ENCODE measurements around the gene STAB1. TPM values are rescaled to one million over a fixed set of nuclear protein-coding genes. Genes with fewer than 3 reads are reported as not detected.

The STAB1 gene
- total RNA-seq, 1 donor from 2014 or later: 6.3 TPM

GRCh38 chr3:52507359-52507758 lies 12.2 kb downstream of the STAB1 start:
- H3K9me3 Mint-ChIP-seq (ENCODE audit: unreplicated experiment): peaks cover 7% of the 10 kb centered on the region
- no peak for DNase-seq
- H3K4me1 Mint-ChIP-seq (ENCODE audit: low read depth, unreplicated experiment): peaks cover 5% of the 10 kb centered on the region
- no peak overlapping the region for H3K4me3 Mint-ChIP-seq (ENCODE audit: unreplicated experiment)
- H3K36me3 Mint-ChIP-seq (ENCODE audit: unreplicated experiment): no peaks in the 10 kb centered on the region
- TF ChIP-seq, protein P1, sequence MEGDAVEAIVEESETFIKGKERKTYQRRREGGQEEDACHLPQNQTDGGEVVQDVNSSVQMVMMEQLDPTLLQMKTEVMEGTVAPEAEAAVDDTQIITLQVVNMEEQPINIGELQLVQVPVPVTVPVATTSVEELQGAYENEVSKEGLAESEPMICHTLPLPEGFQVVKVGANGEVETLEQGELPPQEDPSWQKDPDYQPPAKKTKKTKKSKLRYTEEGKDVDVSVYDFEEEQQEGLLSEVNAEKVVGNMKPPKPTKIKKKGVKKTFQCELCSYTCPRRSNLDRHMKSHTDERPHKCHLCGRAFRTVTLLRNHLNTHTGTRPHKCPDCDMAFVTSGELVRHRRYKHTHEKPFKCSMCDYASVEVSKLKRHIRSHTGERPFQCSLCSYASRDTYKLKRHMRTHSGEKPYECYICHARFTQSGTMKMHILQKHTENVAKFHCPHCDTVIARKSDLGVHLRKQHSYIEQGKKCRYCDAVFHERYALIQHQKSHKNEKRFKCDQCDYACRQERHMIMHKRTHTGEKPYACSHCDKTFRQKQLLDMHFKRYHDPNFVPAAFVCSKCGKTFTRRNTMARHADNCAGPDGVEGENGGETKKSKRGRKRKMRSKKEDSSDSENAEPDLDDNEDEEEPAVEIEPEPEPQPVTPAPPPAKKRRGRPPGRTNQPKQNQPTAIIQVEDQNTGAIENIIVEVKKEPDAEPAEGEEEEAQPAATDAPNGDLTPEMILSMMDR (IDR thresholded peaks at IDR 0.05; ENCODE audit: partially characterized antibody, unreplicated experiment): no peak
- peak overlapping the region; percentile 55 for H3K27ac Mint-ChIP-seq (ENCODE audit: unreplicated experiment)
- H3K27me3 Mint-ChIP-seq (ENCODE audit: unreplicated experiment): peaks cover 11% of the 10 kb centered on the region

GRCh38 chr3:52509753-52510328 lies 14.7 kb downstream of the STAB1 start:
- DNase-seq: no peak
- TF ChIP-seq, protein P1 (IDR thresholded peaks at IDR 0.05; ENCODE audit: partially characterized antibody, unreplicated experiment): no peak
- Mint-ChIP-seq H3K9me3 (ENCODE audit: unreplicated experiment) (peaks cover 7% of the 10 kb centered on the region), H3K4me1 (ENCODE audit: low read depth, unreplicated experiment) (peaks cover 7% of the 10 kb centered on the region), H3K36me3 (ENCODE audit: unreplicated experiment) (no peaks in the 10 kb centered on the region), H3K4me3 (ENCODE audit: unreplicated experiment) (no peak overlapping the region), H3K27me3 (ENCODE audit: unreplicated experiment) (peaks cover 11% of the 10 kb centered on the region), H3K27ac (ENCODE audit: unreplicated experiment) (no peak overlapping the region)

GRCh38 chr3:52511509-52511908 lies 16.4 kb downstream of the STAB1 start:
- H3K4me3 Mint-ChIP-seq (ENCODE audit: unreplicated experiment): no peak overlapping the region
- TF ChIP-seq, protein P1 (IDR thresholded peaks at IDR 0.05; ENCODE audit: partially characterized antibody, unreplicated experiment): no peak
- H3K9me3 Mint-ChIP-seq (ENCODE audit: unreplicated experiment): peaks cover 10% of the 10 kb centered on the region
- peaks cover 11% of the 10 kb centered on the region for H3K4me1 Mint-ChIP-seq (ENCODE audit: low read depth, unreplicated experiment)
- H3K27ac Mint-ChIP-seq (ENCODE audit: unreplicated experiment): no peak overlapping the region
- H3K27me3 Mint-ChIP-seq (ENCODE audit: unreplicated experiment): peaks cover 15% of the 10 kb centered on the region
- no peak for DNase-seq
- H3K36me3 Mint-ChIP-seq (ENCODE audit: unreplicated experiment): no peaks in the 10 kb centered on the region

DNA sequence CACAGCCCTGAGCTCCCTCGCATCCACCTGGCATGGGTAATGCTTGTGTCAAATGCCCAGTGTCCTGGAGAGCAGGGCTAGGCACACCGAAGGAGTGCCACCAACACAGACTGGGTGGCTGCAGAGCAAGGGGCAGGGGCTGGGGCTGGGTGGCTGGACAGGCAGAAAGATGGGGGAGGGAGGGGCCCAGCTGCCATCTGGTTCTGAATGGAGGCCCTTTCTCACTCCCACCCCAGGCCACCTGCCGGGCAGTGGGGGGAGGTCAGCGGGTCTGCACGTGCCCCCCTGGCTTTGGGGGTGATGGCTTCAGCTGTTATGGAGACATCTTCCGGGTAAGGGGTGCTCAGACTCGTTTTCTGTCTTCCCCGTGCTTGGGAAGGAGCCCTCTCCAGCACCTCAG lies 17.0 kb downstream of the STAB1 start:
- no peaks in the 10 kb centered on the region for H3K36me3 Mint-ChIP-seq (ENCODE audit: unreplicated experiment)
- DNase-seq: no peak
- peaks cover 13% of the 10 kb centered on the region for H3K27me3 Mint-ChIP-seq (ENCODE audit: unreplicated experiment)
- peaks cover 8% of the 10 kb centered on the region for H3K9me3 Mint-ChIP-seq (ENCODE audit: unreplicated experiment)
- no peak overlapping the region for H3K27ac Mint-ChIP-seq (ENCODE audit: unreplicated experiment)
- no peak overlapping the region for H3K4me3 Mint-ChIP-seq (ENCODE audit: unreplicated experiment)
- peaks cover 11% of the 10 kb centered on the region for H3K4me1 Mint-ChIP-seq (ENCODE audit: low read depth, unreplicated experiment)
- TF ChIP-seq, protein P1 (IDR thresholded peaks at IDR 0.05; ENCODE audit: partially characterized antibody, unreplicated experiment): no peak

DNA sequence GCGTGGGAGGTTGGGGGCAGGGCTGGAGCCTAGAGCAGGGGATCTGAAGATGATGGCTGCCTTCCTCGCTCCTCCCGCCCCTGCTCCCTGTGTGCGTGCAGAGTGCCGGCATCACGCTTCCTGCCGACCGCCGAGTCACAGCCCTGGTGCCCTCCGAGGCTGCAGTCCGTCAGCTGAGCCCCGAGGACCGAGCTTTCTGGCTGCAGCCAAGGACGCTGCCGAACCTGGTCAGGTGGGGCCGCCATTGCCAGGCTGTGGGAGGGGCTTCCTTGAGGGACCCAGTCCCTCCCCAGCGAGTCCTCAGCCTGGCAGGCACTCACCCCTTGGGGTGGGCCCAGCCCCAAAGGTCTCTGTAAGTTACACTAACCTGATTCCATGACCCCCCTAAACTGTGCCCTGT lies 17.6 kb downstream of the STAB1 start:
- H3K9me3 Mint-ChIP-seq (ENCODE audit: unreplicated experiment): peaks cover 5% of the 10 kb centered on the region
- peaks cover 9% of the 10 kb centered on the region for H3K27me3 Mint-ChIP-seq (ENCODE audit: unreplicated experiment)
- no peaks in the 10 kb centered on the region for H3K36me3 Mint-ChIP-seq (ENCODE audit: unreplicated experiment)
- peaks cover 11% of the 10 kb centered on the region for H3K4me1 Mint-ChIP-seq (ENCODE audit: low read depth, unreplicated experiment)
- TF ChIP-seq, protein P1 (IDR thresholded peaks at IDR 0.05; ENCODE audit: partially characterized antibody, unreplicated experiment): no peak
- no peak overlapping the region for H3K27ac Mint-ChIP-seq (ENCODE audit: unreplicated experiment)
- no peak overlapping the region for H3K4me3 Mint-ChIP-seq (ENCODE audit: unreplicated experiment)
- DNase-seq: no peak
